Esophagus muscularis mucosa (tissue), 4 donors: ENCODE results near the gene DNHD1. TPM values are rescaled to one million over a fixed set of nuclear protein-coding genes. Genes with fewer than 3 reads are reported as not detected.

Source experiments
- DNase-seq: peaks from one replicate; pipeline ENCODE4 v3.0.0-alpha.2; 2017; ENCODE audit errors: extremely low spot score
- H3K27ac ChIP-seq, 4 donors: fragments of 200-600 bp; sonication (generic); replicated peaks in 1 of 4; 1 replicate in 3 of 4; 2 replicates in 1 of 4; pipeline ENCODE4 v1.5.1; 2016 to 2019; ENCODE audit warnings: mild to moderate bottlenecking in 1 of 4
- H3K27me3 ChIP-seq, 4 donors: fragments of 200-600 bp; sonication (generic); one replicate each; pipeline versions ENCODE4 v1.5.1 to v1.6.0; 2016 to 2019
- H3K36me3 ChIP-seq, 4 donors: fragments of 200-600 bp; sonication (generic); one replicate each; pipeline ENCODE4 v1.5.1; 2016 to 2019
- H3K4me1 ChIP-seq, 4 donors: fragments of 200-600 bp; sonication (generic); one replicate each; pipeline ENCODE4 v1.5.1; 2016 to 2019
- H3K4me3 ChIP-seq, 4 donors: fragments of 200-600 bp; sonication (generic); 1 replicate in 2 of 4; 2 replicates in 2 of 4; pipeline ENCODE4 v1.5.1; 2016 to 2019; ENCODE audit warnings: mild to moderate bottlenecking in 4 of 4, moderate library complexity in 1 of 4
- H3K9me3 ChIP-seq, 4 donors: fragments of 200-600 bp; sonication (generic); 1 replicate in 3 of 4; 2 replicates in 1 of 4; pipeline ENCODE4 v1.5.1; 2016 to 2019
- CTCF ChIP-seq, 3 experiments: fragments of 200-600 bp in 2 of 3; fragments of 450-650 bp in 1 of 3; sonication (generic) in 2 of 3; IDR thresholded peaks; one replicate each; pipeline ENCODE4 v1.5.1; 2017 to 2019; ENCODE audit warnings: antibody characterized with exemption in 3 of 3, mild to moderate bottlenecking in 2 of 3, moderate library complexity in 1 of 3
- EP300 ChIP-seq: sonication (generic); formaldehyde crosslinking; IDR thresholded peaks from one replicate; pipeline ENCODE4 v1.6.1; 2017; ENCODE audit warnings: antibody characterized with exemption
- POLR2A ChIP-seq: fragments of 450-650 bp; IDR thresholded peaks from one replicate; pipeline ENCODE4 v1.6.1; 2017; ENCODE audit warnings: antibody characterized with exemption, moderate library complexity, mild to moderate bottlenecking, low read depth
- POLR2AphosphoS5 ChIP-seq, 2 donors: sonication (generic); formaldehyde crosslinking; IDR thresholded peaks; one replicate each; pipeline ENCODE4 v1.6.1; 2017; ENCODE audit warnings: antibody characterized with exemption in 2 of 2
- WGBS: methylation state at CpG from one replicate; pipeline ENCODE4 v1.1.5; 2018; 5-methylcytosine and 5-hydroxymethylcytosine counted together
- intact Hi-C: fragments of 100-400 bp; cut with DNase I; formaldehyde crosslinking; loops from one replicate; pipeline ENCODE4 v1.15.1; 2023
- total RNA-seq, 4 donors: library from RNA; depleted of rRNA; stranded (reverse); fragments of >200 nt; gene quantifications; one replicate each; pipeline versions ENCODE4 v1.1.0 to v1.2.1, GENCODE V29; 2016

The DNHD1 gene
- total RNA-seq, 4 donors from 2014 or later, result 6.1 to 14.5 (median 7.0) TPM

DNA sequence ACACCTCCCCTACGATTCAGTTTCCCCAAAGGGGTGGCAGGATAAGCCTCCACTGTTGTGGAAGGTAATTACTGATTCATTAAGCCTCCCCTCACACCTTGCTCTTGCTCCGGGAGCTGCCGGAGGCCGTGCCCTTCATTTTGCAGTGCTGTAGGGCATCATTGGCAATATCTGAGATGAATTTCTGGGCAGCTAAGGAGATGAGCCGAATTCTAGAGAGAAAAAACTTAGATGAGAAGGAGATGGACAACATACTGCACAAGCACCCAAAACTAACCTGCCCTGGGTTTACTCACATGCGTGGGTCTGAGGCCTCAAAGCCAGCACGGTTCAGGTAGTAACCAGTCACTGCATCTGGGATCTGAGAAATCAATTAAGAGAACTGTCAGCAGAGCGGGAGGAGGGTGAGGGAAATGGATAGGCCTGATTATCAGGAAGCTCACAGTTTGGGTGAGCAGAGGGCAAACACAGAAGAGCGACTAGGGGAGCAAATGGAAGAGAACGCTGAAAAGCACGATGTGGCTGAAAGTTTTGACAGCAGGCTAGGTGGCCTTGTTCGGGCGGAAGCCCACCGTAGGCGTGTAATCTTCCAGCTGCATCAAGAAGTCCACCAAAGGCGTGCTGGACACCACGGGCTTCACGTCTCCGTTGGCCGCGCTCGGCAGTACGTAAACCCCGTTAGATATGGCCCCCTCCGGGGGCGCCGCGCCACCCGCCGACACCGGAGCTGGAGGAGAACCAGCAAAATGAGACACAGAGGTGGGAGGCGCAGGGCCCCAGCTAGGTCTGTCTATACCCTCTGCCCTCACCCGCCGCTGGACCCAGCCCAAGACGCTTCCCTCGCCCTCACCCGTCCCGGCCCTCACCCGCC is 114.2 kb downstream of the DNHD1 start:
- Histone ChIP-seq H3K4me3 (peak overlapping the region; percentile 79 to 98 (median 88)), H3K9me3 (no peaks in the 10 kb centered on the region), H3K4me1 (peaks cover 49 to 71% (median 65%) of the 10 kb centered on the region in 4 donors), H3K36me3 (peaks cover 30 to 64% (median 59%) of the 10 kb centered on the region in 4 donors), H3K27me3 (no peaks in the 10 kb centered on the region), H3K27ac (peak overlapping the region; percentile 97 to 98 (median 98))
- TF ChIP-seq POLR2A, result no peak
- peak in 1 of 2 donors; percentile 39 for TF ChIP-seq POLR2AphosphoS5 (IDR thresholded peaks at IDR 0.05)
- no peak for TF ChIP-seq EP300
- TF ChIP-seq CTCF (IDR thresholded peaks at IDR 0.05), result no peak
- DNase-seq, result no peak
- intact Hi-C loops, result no loop called here
- WGBS, result 10% methylated on average over 31 of the region's 39 CpGs

DNA sequence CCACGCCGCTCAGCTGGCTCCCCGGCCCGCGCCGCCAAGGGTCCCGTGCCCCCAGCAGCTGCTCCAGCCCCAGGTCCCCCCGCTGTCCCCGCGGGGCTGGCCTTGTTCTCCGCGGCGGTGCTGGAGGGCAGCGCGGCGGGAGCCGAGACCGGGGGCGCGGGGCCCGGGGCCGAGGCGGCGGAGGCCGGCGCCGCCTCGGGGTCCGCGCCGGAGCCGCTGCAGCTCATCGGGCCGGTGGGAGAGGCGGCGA is 114.8 kb downstream of the DNHD1 start:
- intact Hi-C loops, result loop anchor here (2.0 kb wide), 1 partner anchor 71 kb away; the partner anchor contains the start of gene MRPL17
- Histone ChIP-seq H3K27me3 (no peaks in the 10 kb centered on the region), H3K27ac (peak overlapping the region; percentile 97 to 98 (median 98)), H3K36me3 (peaks cover 30 to 70% (median 62%) of the 10 kb centered on the region in 4 donors), H3K9me3 (no peaks in the 10 kb centered on the region), H3K4me3 (peak overlapping the region; percentile 79 to 98 (median 88)), H3K4me1 (peaks cover 44 to 68% (median 61%) of the 10 kb centered on the region in 4 donors)
- 0% methylated on average over 2 of the region's 36 CpGs for whole genome bisulfite sequencing
- DNase-seq, result no peak
- TF ChIP-seq EP300 (no peak), POLR2A (no peak), CTCF (IDR thresholded peaks at IDR 0.05) (no peak), POLR2AphosphoS5 (IDR thresholded peaks at IDR 0.05) (no peak)

DNA sequence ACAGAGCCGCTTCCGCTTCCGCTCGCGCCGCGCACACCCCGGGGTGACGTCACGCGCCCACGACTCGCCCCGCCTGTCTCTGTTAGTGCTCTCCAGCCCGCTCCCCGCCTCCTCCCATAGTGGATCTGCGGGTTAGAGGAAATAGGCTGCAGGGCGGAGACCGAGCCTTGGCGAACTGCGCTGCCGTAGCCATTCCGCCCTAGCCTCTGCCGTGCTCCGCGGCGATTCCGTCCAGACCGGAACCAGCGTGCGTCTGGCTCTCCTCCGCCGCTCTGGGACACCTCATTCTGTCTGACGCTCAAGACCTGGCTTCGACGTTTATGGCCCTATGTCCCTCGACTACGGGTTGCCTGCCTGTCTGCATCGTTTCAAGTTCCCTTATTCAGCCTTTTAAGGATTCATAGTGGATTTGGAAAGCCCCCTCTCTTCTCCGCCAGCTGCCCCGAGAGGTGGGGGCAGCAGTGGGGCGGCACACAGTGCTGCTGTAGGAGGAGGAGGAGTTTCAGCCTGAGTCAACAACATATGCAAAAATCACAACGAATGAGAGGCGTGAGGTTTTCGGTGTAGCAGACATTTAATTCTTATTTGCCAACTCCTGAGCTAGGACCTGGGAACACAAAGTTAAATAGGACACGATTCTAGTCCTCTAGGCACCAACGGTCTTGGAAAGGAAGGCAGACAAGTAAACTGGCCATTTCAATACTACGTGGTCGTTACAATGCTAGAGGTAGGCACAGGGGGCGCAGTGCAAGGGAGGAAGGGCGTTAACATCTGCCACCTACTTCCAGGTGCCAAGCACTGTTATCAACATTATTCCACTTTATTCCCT is 115.3 kb downstream of the DNHD1 start, which contains the start of gene TAF10:
TSS of gene TAF10 (minus strand) at position 4 of the 829 bp plus-strand sequence. CDS start 27 bp downstream, outside the sequence.
- DNase-seq, result peak; percentile 98
- Histone ChIP-seq H3K27me3 (no peaks in the 10 kb centered on the region), H3K4me1 (peaks cover 40 to 69% (median 61%) of the 10 kb centered on the region in 4 donors), H3K4me3 (peak within 1 kb of the TSS; percentile 79 to 98 (median 88)), H3K9me3 (no peaks in the 10 kb centered on the region), H3K27ac (peak within 1 kb of the TSS; percentile 97 to 98 (median 98)), H3K36me3 (peaks cover 30 to 75% (median 64%) of the 10 kb centered on the region in 4 donors)
- 2% methylated on average over 17 of the region's 51 CpGs for WGBS
- intact Hi-C loops, result loop anchor here (2.0 kb wide), 1 partner anchor 70 kb away; the partner anchor contains the start of gene MRPL17
- TF ChIP-seq POLR2AphosphoS5 (IDR thresholded peaks at IDR 0.05) (peak in 1 of 2 donors; percentile 98), POLR2A (peak; percentile 82), CTCF (IDR thresholded peaks at IDR 0.05) (peak; percentile 24 to 54 (median 52)), EP300 (no peak)

GRCh38 chr11:6613496-6613895 is 116.4 kb downstream of the DNHD1 start:
- H3K4me1 ChIP-seq, result peaks cover 35 to 69% (median 61%) of the 10 kb centered on the region in 4 donors
- TF ChIP-seq EP300 (no peak), POLR2A (no peak), CTCF (IDR thresholded peaks at IDR 0.05) (no peak), POLR2AphosphoS5 (IDR thresholded peaks at IDR 0.05) (no peak)
- WGBS, result 93% methylated on average over 3 of the region's 3 CpGs
- peak overlapping the region in 2 of 4 donors; percentile 87 to 88 for H3K4me3 ChIP-seq
- peak overlapping the region; percentile 97 to 98 (median 98) for H3K27ac ChIP-seq
- no peak for DNase-seq
- H3K27me3 ChIP-seq, result no peaks in the 10 kb centered on the region
- H3K36me3 ChIP-seq, result peaks cover 23 to 67% (median 55%) of the 10 kb centered on the region in 4 donors
- intact Hi-C loops, result loop anchor here (2.0 kb wide), 1 partner anchor 69 kb away; the partner anchor contains the start of gene MRPL17
- H3K9me3 ChIP-seq, result no peaks in the 10 kb centered on the region
